K562 (cell line): ENCODE results near the gene CDCA4. TPM values are rescaled to one million over a fixed set of nuclear protein-coding genes. Genes with fewer than 3 reads are reported as not detected.

Experiments used
- ASH1L ChIP-seq: fragments of 450-650 bp; IDR thresholded peaks from 2 replicates; pipeline ENCODE4 v1.6.1; 2018; ENCODE audit warnings: borderline replicate concordance, mild to moderate bottlenecking, low read depth; ENCODE audit not compliant: partially characterized antibody
- FIP1L1 ChIP-seq: fragments of 200-400 bp; formaldehyde crosslinking; IDR thresholded peaks from 2 replicates; pipeline ENCODE4 v1.6.1; 2018; ENCODE audit warnings: mild to moderate bottlenecking, low read depth, low read length; ENCODE audit not compliant: poor library complexity, severe bottlenecking
- KAT7 ChIP-seq: sonication (generic); formaldehyde crosslinking; IDR thresholded peaks from 2 replicates; pipeline ENCODE4 v1.8.0; 2022; ENCODE audit warnings: missing genetic modification reagents, mild to moderate bottlenecking, borderline replicate concordance
- MAZ ChIP-seq, 2 experiments: fragments of 450-650 bp in 1 of 2; sonication (generic) in 1 of 2; formaldehyde crosslinking; IDR thresholded peaks in 1 of 2; conservative IDR thresholded peaks in 1 of 2; 2 replicates each; pipeline versions ENCODE4 v1.4.0 to v1.5.0; 2020; ENCODE audit warnings: mild to moderate bottlenecking in 1 of 2, missing genetic modification reagents in 1 of 2
- MYC ChIP-seq, 2 experiments: fragments of 250-450 bp in 1 of 2; sonication (Bioruptor Pico) in 1 of 2; IDR thresholded peaks; 2 replicates each; pipeline versions ENCODE4 v1.5.1 to v1.6.1; 2012 to 2021; ENCODE audit warnings: low read depth in 2 of 2, borderline replicate concordance in 1 of 2, improper control_type of control experiment in 1 of 2, low read length in 1 of 2, mild to moderate bottlenecking in 1 of 2, moderate library complexity in 1 of 2
- NCOA1 ChIP-seq: fragments of 450-650 bp; IDR thresholded peaks from 2 replicates; pipeline ENCODE4 v1.6.1; 2016; ENCODE audit warnings: low read depth
- NFIC ChIP-seq: fragments of 450-650 bp; IDR thresholded peaks from 2 replicates; pipeline ENCODE4 v1.6.1; 2017; ENCODE audit warnings: mild to moderate bottlenecking, inconsistent platforms
- NFIX ChIP-seq: fragments of 250-450 bp; sonication (Bioruptor Pico); IDR thresholded peaks from 2 replicates; pipeline ENCODE4 v1.4.0; 2020; ENCODE audit warnings: low read depth, mild to moderate bottlenecking, moderate library complexity
- PHB ChIP-seq: fragments of 250-450 bp; sonication (Bioruptor Pico); IDR thresholded peaks from 2 replicates; pipeline ENCODE4 v1.5.0; 2021
- PTRF ChIP-seq: fragments of 450-650 bp; IDR thresholded peaks from 2 replicates; pipeline ENCODE4 v1.6.1; 2016; ENCODE audit warnings: mild to moderate bottlenecking, missing genetic modification characterization, missing compliant biosample characterization
- RAD21 ChIP-seq, 2 experiments: fragments of 250-450 bp in 1 of 2; fragments of 450-650 bp in 1 of 2; sonication (Bioruptor Pico) in 1 of 2; formaldehyde crosslinking in 1 of 2; IDR thresholded peaks in 1 of 2; conservative IDR thresholded peaks in 1 of 2; 2 replicates each; pipeline versions ENCODE4 v1.4.0 to v1.8.0; 2020 to 2022; ENCODE audit warnings: mild to moderate bottlenecking in 2 of 2, moderate library complexity in 1 of 2
- RB1 ChIP-seq: fragments of 450-650 bp; IDR thresholded peaks from 2 replicates; pipeline ENCODE4 v1.6.1; 2017; ENCODE audit warnings: low read depth, mild to moderate bottlenecking
- RBFOX2 ChIP-seq: fragments of 200-400 bp; formaldehyde crosslinking; IDR thresholded peaks from 2 replicates; pipeline ENCODE4 v1.6.1; 2017; ENCODE audit warnings: low read depth, mild to moderate bottlenecking, low read length, moderate library complexity
- RNF2 ChIP-seq: sonication (generic); IDR thresholded peaks from 2 replicates; pipeline ENCODE4 v1.6.1; 2016
- SIRT6 ChIP-seq: IDR thresholded peaks from one replicate; pipeline ENCODE4 v1.6.1; 2012; ENCODE audit warnings: low read depth, mild to moderate bottlenecking, control low read depth, inconsistent platforms, low read length, moderate library complexity
- SMARCA4 ChIP-seq: fragments of 450-650 bp; IDR thresholded peaks from 2 replicates; pipeline ENCODE4 v1.6.1; 2016
- TAF9B ChIP-seq: fragments of 450-650 bp; IDR thresholded peaks from 2 replicates; pipeline ENCODE4 v1.6.1; 2018; ENCODE audit warnings: mild to moderate bottlenecking; ENCODE audit not compliant: partially characterized antibody
- ZNF239 ChIP-seq: fragments of 250-450 bp; sonication (Bioruptor Pico); IDR thresholded peaks from 2 replicates; pipeline ENCODE4 v1.4.0; 2020; ENCODE audit warnings: mild to moderate bottlenecking
- polyA plus RNA-seq, 8 experiments: library from polyadenylated mRNA; depleted of rRNA in 4 of 8; stranded (reverse) in 5 of 8; unstranded in 3 of 8; fragments of >200 nt; fragmentation: Nextera tagmentation in 2 of 8; fragmentation: Illumina TruSeq in 1 of 8; extraction: Ambion mirVana in 2 of 8; extraction: Trizol in 1 of 8; gene quantifications; 2 replicates each; pipeline versions ENCODE4 v1.2.1 to v1.2.3, GENCODE V29; 2011 to 2014; ENCODE audit warnings: inconsistent platforms in 1 of 8, missing spikeins in 1 of 8
- total RNA-seq, 7 experiments: library from RNA; depleted of rRNA in 6 of 7; stranded (reverse); fragments of >200 nt in 6 of 7; fragmentation: Illumina TruSeq in 2 of 7; extraction: Trizol in 2 of 7; gene quantifications; 2 replicates each; pipeline versions ENCODE4 v1.2.1 to v1.2.3, GENCODE V29; 2011 to 2021; ENCODE audit warnings: low replicate concordance in 1 of 7
- TF ChIP-seq, protein P1 (sequence below): sonication (generic); formaldehyde crosslinking; IDR thresholded peaks from 2 replicates; pipeline ENCODE4 v1.9.0; 2022; ENCODE audit warnings: mild to moderate bottlenecking, missing genetic modification reagents
- TF ChIP-seq, protein P2 (sequence below): fragments of 250-450 bp; sonication (Bioruptor Pico); IDR thresholded peaks from 2 replicates; pipeline ENCODE4 v1.4.0; 2020
- TF ChIP-seq, protein P3 (sequence below): sonication (generic); formaldehyde crosslinking; IDR thresholded peaks from 2 replicates; pipeline ENCODE4 v1.4.0; 2020; ENCODE audit warnings: mild to moderate bottlenecking, missing genetic modification reagents
- TF ChIP-seq, protein P4 (sequence below), 3 experiments: IDR thresholded peaks in 2 of 3; conservative IDR thresholded peaks in 1 of 3; 2 replicates each; pipeline ENCODE4 v1.5.1; 2011 to 2012; ENCODE audit warnings: low read length in 3 of 3, mild to moderate bottlenecking in 3 of 3, control low read depth in 2 of 3, improper control_type of control experiment in 1 of 3, inconsistent platforms in 1 of 3, low read depth in 1 of 3, mixed read lengths in 1 of 3, moderate library complexity in 1 of 3; ENCODE audit not compliant: insufficient read depth in 2 of 3
- TF ChIP-seq, protein P5 (sequence below): sonication (generic); formaldehyde crosslinking; IDR thresholded peaks from 2 replicates; pipeline ENCODE4 v1.8.1; 2023; ENCODE audit warnings: mild to moderate bottlenecking, missing genetic modification reagents

CDCA4 gene
- total and polyA plus RNA-seq, 9 of the 15 experiments (the other 6 are each of a cell fraction or from before 2014, with no cell fraction given), result 6.6 to 44.2 (median 23.0) TPM

DNA sequence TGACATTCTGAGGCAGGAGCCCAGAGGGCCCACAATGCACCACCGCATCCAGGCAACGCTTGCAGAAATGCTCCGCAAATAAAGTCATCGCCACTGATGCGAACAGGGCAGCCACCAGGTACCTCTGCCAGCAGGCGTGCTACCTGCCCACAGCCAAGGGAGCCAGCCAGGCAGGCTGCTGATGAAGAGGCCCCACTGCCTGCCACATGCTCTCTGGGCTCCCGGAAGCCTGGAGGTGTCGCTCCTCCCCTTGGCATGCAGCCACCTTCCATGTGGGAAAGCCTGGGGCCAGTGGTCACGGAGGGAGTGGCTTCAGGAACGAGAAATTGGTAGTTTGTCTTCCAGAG, 29.6 kb upstream of the CDCA4 start (continued):
- TF ChIP-seq SMARCA4, result no peak
- TF ChIP-seq, protein P1, sequence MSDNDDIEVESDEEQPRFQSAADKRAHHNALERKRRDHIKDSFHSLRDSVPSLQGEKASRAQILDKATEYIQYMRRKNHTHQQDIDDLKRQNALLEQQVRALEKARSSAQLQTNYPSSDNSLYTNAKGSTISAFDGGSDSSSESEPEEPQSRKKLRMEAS (CRISPR knock-in tag), result 0 out of 2 replicates have a peak, but pooled peaks have one; percentile 43
- TF ChIP-seq, protein P2, sequence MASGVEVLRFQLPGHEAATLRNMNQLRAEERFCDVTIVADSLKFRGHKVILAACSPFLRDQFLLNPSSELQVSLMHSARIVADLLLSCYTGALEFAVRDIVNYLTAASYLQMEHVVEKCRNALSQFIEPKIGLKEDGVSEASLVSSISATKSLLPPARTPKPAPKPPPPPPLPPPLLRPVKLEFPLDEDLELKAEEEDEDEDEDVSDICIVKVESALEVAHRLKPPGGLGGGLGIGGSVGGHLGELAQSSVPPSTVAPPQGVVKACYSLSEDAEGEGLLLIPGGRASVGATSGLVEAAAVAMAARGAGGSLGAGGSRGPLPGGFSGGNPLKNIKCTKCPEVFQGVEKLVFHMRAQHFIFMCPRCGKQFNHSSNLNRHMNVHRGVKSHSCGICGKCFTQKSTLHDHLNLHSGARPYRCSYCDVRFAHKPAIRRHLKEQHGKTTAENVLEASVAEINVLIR (CRISPR knock-in tag), result no peak
- TF ChIP-seq FIP1L1, result no peak
- TF ChIP-seq, protein P3, sequence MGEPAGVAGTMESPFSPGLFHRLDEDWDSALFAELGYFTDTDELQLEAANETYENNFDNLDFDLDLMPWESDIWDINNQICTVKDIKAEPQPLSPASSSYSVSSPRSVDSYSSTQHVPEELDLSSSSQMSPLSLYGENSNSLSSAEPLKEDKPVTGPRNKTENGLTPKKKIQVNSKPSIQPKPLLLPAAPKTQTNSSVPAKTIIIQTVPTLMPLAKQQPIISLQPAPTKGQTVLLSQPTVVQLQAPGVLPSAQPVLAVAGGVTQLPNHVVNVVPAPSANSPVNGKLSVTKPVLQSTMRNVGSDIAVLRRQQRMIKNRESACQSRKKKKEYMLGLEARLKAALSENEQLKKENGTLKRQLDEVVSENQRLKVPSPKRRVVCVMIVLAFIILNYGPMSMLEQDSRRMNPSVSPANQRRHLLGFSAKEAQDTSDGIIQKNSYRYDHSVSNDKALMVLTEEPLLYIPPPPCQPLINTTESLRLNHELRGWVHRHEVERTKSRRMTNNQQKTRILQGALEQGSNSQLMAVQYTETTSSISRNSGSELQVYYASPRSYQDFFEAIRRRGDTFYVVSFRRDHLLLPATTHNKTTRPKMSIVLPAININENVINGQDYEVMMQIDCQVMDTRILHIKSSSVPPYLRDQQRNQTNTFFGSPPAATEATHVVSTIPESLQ, result no peak
- TF ChIP-seq MYC (IDR thresholded peaks at IDR 0.05; ENCODE audit: low read depth, low read length), result 0 out of 2 replicates have a peak, but pooled peaks have one; percentile 21
- TF ChIP-seq MYC (CRISPR knock-in tag; IDR thresholded peaks at IDR 0.05; ENCODE audit: borderline replicate concordance, low read depth), result no peak
- TF ChIP-seq RB1, result no peak
- TF ChIP-seq, protein P4, sequence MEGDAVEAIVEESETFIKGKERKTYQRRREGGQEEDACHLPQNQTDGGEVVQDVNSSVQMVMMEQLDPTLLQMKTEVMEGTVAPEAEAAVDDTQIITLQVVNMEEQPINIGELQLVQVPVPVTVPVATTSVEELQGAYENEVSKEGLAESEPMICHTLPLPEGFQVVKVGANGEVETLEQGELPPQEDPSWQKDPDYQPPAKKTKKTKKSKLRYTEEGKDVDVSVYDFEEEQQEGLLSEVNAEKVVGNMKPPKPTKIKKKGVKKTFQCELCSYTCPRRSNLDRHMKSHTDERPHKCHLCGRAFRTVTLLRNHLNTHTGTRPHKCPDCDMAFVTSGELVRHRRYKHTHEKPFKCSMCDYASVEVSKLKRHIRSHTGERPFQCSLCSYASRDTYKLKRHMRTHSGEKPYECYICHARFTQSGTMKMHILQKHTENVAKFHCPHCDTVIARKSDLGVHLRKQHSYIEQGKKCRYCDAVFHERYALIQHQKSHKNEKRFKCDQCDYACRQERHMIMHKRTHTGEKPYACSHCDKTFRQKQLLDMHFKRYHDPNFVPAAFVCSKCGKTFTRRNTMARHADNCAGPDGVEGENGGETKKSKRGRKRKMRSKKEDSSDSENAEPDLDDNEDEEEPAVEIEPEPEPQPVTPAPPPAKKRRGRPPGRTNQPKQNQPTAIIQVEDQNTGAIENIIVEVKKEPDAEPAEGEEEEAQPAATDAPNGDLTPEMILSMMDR (IDR thresholded peaks at IDR 0.05 in 2 of 3, conservative IDR thresholded peaks at IDR 0.05 in 1 of 3; ENCODE audit: insufficient read depth in 2 of 3, low read depth in 1 of 3, low read length in 3 of 3), result peak in 1 of 3 experiments; percentile 21; a peak in 2 of 6 replicates
- TF ChIP-seq PTRF (tag), result no peak
- no peak for TF ChIP-seq RNF2
- no peak for TF ChIP-seq RBFOX2
- TF ChIP-seq NFIC, result peak; percentile 72
- no peak for TF ChIP-seq ASH1L
- TF ChIP-seq SIRT6, result no peak
- no peak for TF ChIP-seq KAT7
- TF ChIP-seq, protein P5, sequence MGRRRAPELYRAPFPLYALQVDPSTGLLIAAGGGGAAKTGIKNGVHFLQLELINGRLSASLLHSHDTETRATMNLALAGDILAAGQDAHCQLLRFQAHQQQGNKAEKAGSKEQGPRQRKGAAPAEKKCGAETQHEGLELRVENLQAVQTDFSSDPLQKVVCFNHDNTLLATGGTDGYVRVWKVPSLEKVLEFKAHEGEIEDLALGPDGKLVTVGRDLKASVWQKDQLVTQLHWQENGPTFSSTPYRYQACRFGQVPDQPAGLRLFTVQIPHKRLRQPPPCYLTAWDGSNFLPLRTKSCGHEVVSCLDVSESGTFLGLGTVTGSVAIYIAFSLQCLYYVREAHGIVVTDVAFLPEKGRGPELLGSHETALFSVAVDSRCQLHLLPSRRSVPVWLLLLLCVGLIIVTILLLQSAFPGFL, result no peak
- TF ChIP-seq ZNF239 (CRISPR knock-in tag), result no peak
- TF ChIP-seq NCOA1, result no peak
- peak in 1 of 2 experiments; percentile 23; a peak in 1 of 4 replicates for TF ChIP-seq MAZ (CRISPR knock-in tag; conservative IDR thresholded peaks at IDR 0.05 in 1 of 2, IDR thresholded peaks at IDR 0.05 in 1 of 2)
- TF ChIP-seq NFIX (CRISPR knock-in tag), result no peak
- TF ChIP-seq PHB (CRISPR knock-in tag), result no peak
- no peak for TF ChIP-seq TAF9B
- TF ChIP-seq RAD21 (CRISPR knock-in tag; conservative IDR thresholded peaks at IDR 0.05 in 1 of 2, IDR thresholded peaks at IDR 0.05 in 1 of 2), result peak in 1 of 2 experiments; percentile 25; a peak in 1 of 4 replicates
